Measurements from ENCODE around the gene WASF3. TPM values are rescaled to one million over a fixed set of nuclear protein-coding genes. Genes with fewer than 3 reads are reported as not detected.

Gene WASF3
- total RNA-seq, 1 donor from 2014 or later, result 11.5 TPM

DNA sequence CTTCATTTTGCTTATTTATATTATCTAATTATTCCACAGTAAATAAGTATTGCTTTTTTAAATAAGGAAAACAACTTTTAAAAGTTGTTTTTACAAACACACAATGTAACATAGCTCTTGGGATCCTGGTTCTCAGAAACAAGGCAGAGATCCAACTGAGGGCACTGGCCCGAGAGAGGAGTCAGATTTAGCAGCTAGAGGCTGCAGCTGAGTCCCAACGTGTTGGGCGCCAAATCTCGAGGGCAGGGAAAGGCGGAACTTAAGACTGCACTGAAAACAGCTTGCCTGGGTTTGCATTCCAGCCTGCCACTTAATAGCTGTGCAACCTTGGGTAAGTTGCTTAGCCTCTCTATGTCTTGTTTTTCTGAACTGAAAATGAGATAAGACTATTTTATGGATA lies 16.4 kb upstream of the WASF3 start:
- DNase-seq, result no peak
- no peak for ATAC-seq
- intact Hi-C loops (cut with micrococcal nuclease), result no loop called here

DNA sequence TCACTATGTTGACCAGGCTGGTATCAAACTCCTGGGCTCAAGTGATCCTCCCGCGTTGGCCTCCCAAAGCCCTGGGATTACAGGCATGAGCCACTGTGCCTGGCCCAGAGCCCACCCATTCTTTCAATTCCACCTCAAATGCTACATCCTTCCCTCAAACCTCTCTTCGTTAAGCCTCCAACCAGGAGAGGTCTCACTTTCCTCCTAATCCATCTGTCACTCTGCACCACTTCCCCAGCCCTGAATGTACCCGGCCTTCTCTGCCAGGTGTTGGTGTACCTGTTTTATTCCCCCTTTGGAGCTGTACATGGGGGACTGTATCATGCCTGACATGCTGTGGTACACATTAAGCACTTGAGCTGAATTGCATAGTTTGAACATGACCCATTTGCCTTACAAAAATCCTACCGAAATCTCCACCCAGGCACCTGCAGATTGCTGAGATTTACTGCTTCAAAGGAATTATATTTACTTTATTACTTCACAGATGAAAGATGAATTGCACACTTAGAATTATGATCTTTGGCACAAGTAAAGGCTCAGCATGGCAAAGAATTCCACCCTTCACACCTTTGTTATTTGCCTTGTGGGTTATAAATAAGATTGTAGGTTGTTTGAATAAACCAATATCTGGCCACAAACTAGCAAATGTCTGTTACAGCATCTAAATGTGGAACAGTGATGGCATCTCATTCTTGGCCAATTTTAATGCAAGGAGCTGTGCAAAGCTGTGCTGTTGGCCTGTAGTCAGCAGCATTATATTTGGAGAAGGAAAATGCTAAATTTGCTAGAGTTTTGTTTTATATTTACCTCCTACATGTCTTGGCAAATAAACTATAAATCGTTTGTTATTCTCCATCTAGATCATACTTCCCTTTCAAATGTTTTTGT lies 15.6 kb upstream of the WASF3 start:
- DNase-seq (no peak), ATAC-seq (no peak)
- intact Hi-C loops (cut with micrococcal nuclease), result no loop called here

DNA sequence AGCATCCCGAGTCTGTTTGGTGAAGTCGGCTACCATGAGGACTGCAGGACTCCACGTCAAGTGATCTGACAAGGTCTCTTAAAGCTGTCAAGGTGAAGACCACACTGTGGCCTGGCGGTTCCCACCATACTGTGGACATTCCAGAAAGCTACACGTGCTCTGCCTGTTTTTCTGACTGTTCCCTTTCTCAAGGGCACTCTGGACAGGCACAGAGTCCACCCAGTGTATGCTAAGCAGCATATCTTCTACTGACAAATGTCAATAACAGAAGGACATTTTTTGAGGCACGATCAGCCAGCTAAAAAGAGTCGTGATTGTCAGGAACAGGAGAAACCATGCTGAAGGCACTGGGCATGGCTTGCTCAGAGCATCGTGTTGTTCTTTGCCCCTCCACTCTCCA lies 12.8 kb upstream of the WASF3 start:
- intact Hi-C loops (cut with micrococcal nuclease), result no loop called here
- ATAC-seq (no peak), DNase-seq (no peak)

DNA sequence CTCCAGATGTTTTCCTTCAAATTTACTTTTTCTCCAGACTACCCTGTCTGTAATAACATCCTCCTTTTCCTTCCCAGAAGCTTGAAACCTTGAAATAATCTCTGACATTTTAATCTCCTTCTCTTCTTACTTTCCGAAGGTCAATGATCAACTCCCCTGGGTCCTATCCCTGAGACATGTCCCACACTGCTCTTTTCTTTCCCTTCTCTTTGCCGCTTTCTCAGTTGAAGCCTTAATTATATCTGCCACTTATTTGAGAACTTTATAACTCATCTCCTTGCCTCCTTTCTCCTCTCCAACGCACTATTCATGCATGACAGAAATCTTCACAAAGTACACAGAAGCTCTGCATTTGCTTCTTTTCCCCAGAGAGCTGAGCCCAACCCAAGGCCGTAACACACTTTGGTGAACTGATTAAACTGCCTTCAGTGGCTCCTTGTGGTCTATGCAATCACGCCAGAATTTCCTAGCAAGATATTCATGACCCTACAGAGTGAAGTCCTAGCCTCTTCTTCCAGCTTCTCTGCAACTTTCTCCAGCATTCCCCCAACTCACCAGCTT lies 9.2 kb upstream of the WASF3 start:
- peak; percentile 15 for ATAC-seq
- DNase-seq, result no peak
- intact Hi-C loops (cut with micrococcal nuclease), result no loop called here

DNA sequence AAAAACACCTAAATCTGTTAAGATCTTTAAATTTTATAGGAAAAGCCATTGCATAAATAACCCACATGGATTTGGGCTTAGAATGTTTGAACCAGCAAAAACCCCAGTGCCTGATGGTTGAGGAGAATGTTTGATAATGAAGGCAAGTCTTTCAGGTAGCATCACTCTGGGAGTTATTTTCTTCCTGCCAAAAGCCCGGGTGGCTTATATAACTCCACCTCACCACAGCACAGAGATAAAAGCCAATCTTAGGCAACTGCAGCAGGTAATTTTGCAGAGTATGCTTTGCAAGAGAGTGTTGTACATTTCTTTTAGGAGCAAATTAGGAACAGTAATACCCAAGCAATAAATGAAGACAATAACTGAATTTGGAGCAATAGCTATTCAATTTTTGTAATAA lies 7.8 kb upstream of the WASF3 start:
- no peak for DNase-seq
- no peak for ATAC-seq
- intact Hi-C loops (cut with micrococcal nuclease), result no loop called here

DNA sequence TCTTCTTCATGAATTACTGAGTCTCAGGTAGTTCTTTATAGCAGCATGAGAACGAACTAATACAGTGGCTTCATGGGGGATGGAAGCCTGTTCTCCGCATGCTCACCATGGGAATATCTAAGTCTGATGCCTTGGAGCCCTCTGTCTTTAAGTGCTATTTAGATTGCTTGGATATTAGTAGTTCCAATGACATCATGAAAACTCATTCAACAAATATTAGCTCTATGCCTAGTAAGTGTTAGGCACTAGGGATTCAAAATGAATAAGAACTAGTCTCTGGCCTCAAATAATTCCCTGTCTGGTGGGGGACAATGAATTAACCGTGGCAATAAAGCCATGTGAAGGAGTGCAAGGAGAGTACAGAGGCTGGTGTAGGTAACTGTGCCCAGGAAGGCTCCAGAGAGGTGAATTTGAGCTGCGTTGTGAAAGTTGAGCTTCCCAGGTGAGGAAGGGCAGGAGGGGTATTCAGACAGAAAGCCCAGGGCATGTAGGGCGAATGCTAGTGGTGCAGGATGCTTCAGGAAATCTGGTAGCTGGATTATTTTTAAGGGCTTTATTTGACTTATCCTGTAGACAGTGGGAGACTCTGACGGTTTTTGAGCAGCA lies 6.1 kb upstream of the WASF3 start:
- ATAC-seq (no peak), DNase-seq (no peak)
- intact Hi-C loops (cut with micrococcal nuclease), result no loop called here

DNA sequence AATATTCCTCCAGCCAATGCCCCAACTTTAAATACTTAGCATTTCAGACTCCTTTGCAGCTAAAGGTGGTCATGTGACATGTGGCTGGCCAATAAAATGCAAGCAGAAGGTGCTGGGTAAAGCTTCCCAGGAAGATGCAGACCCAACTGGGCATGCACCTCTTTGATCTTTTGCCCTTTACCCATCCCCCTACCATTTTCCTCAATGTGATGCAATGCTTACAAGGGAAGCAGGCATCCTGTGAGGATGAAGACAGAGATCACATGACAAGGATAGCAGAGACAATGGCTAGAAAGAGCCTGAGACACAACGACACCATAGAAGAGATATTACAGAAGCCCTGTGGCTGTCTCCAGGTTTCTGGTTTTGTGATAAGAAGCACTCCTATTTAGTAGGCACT lies 2.1 kb upstream of the WASF3 start:
- DNase-seq (no peak), ATAC-seq (no peak)
- intact Hi-C loops (cut with micrococcal nuclease), result no loop called here

DNA sequence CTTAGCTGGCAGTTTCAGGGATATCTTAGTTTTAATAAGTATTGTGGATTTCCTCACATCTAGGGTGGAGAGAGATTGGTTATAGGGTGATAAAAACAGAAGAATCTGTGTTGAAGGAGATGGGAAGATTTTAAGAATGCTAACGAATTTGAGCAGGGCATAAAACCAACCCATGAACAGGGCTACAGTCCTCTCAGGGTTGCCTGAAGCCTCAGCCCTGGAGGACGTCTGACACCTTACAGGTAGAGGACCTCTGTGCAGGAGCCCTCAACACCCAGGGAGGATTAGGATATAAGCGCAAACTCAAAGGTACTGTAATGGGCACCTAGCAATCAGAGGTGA lies 461 bp upstream of the WASF3 start:
- no peak for DNase-seq
- ATAC-seq, result peak; percentile 35
- intact Hi-C loops (cut with micrococcal nuclease), result no loop called here

DNA sequence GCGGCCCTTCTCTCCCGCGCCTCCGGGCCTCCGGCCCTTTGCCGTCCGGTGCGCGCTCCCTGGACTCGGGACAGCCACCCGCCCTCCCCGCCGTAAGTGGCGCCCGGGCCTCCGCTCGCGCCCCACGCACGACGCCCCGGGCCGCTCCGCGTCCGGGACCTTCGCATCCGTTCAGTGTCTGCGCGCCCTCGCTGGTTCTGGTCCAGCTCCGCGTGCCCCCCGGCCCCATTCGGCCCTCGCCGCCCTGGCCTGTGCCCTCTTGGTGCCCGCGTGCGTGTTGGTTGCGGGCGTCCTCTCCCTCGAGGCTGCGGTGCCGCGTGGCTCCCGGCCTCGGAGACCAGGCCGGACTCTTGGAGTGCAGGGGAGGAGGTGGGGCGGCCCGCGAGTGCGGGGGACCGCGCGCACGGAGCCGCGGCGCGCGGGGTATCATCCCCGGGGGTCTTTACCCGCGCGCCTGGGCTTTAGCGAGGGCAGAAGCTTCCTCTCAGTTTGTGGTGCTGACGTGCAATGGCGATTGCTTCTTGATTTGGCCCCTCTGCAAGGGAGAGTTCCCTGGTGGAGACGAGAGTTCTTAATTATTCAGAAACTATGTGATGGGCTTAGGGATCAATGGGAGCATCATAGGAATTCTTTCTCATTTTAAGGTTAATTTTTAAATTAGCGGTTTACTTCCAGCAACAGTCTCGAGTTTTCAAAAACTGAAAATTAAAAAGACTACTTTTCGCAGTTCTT lies 757 bp downstream of the WASF3 start:
- DNase-seq (peak; percentile 47), ATAC-seq (no peak)
- intact Hi-C loops (cut with micrococcal nuclease), result no loop called here

DNA sequence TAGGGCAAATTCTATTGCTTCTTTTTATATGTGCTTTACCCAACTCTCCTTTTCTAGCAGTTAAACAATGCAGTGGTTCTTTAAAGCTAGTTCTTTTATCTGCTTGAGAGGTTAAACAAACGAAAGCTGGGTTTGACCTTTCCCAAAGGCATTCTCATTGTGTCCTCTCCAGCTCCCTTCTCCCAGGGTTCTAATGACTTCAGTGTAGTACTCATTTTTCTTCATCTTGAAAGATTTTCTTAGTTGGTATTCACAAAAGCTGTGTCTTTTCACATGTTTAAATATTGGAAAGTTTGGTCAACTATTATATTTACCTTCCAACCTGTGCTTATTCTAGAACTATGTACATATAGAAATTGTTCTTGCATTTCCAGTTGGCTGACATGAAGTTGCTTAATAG lies 1.5 kb downstream of the WASF3 start:
- no peak for DNase-seq
- ATAC-seq, result no peak
- intact Hi-C loops (cut with micrococcal nuclease), result no loop called here

DNA sequence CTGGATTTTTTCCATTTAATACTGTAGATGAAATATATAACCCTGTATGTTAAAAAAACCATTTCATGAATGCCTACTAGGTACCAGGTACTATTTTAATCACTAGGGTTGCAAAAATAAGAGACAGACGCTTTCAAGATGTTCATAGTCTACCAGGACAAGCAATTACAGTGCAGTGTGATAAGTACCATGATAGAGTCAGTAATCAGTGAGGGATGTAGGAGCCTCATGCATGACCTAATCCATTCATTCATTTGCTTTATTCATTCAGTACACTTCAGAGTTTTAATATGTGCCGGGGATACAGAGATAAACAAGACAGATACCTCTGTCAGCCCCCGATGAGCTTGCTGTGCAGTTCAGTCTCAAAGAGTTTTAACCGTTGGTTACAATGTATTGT lies 3.0 kb downstream of the WASF3 start:
- ATAC-seq, result no peak
- intact Hi-C loops (cut with micrococcal nuclease), result no loop called here

DNA sequence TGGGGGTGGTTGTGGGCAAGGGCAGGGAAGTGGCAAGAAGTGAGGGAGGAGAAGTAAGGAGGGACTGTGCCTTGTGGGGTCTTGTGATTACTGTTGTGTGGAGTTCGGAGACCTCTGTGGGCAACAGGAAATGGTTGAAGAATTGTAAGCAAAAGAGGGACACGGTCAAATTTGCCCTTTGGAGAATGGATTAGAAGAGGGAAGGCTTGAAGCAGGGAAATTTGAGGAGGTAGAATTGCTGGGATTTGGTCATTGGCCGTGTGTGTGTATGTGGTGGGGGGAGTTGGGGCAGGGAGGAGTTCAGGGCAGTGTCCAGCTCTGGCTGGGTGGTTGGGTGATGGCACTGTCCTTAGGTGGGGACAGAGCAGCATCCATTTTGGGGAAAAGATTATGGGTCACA lies 3.6 kb downstream of the WASF3 start:
- ATAC-seq (no peak), DNase-seq (no peak)
- intact Hi-C loops (cut with micrococcal nuclease), result no loop called here

More for the DNA sequence above, 3.0 kb downstream of the WASF3 start:
- DNase-seq, result no peak

DNA sequence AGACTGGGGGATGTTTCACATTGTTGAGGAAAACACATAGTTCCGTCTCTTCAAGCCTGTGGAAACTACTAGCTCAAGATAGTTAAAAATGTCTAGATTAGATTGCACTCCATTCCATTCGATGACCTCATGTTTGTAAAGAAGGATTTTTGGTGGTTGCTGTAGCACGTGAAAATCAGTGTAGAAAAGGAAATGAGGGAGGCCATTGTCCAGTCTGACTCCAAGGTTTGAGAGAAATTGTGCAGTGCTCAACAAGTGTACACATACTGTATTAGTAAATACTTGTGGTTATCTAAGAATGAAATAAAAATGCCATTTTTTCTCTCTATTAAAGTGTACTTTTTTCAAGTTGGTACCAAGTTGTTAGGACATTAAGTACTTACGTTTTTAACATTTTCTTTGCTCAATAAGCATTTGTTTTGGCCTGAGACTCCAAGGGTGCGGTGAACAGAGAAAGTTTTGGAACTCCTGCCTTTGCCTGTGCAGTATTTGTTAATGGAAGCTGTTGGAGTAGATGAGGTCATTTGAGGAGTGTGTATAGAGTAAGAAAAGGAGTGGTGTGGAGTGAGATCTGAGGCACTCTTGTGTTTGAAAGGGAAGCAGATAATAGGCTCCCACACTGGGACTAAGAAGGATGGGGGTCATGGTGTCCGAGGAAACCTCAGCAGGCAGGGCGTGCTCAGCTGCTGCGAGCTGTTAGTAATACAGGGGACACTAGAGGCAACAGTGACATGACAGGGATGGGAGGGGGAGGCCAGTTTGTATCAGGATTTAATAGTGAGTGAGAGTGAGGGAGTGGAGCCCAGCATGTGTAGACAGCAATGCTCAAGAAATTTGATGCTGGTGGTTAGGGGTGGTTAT lies 4.4 kb downstream of the WASF3 start:
- peak; percentile 6 for ATAC-seq
- no peak for DNase-seq
- intact Hi-C loops (cut with micrococcal nuclease), result no loop called here

DNA sequence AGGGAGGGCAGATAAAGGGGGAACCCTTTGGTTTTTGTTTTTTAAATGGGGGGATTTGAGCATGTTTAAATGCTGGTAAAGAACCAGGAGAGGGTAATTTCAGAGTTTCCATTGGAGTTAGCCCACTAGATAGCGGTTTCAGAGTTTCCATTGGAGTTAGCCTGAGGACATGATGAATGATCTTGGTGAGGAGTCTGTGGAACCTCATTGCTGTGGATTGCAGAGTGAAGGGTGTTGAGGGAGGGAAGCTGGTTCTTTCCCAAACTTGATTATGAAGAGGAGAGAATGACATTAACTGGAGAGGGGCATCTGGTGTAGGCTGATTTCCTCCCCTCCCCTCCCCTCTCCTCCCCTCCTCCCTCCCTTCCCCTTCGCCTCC lies 5.0 kb downstream of the WASF3 start:
- DNase-seq (no peak), ATAC-seq (no peak)
- intact Hi-C loops (cut with micrococcal nuclease), result no loop called here

DNA sequence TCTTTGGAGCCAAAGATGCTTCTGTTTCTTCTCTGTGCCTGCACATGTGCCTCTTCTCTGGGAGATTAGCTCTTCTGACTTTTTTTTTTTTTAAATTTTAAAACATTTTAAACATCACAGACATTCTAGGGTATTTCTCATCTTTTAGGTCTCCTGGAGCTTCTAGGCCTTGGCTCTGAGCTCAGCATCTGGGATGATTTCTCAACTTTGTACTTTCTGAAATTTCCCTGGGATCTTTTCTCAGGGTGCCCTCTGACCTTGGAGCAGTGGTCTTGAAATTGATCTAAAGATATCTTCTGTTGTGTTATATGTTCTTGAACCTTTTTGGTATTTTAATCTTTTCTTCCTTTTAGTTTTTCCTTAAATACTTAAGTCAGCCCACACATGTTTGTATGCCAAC lies 6.2 kb downstream of the WASF3 start:
- intact Hi-C loops (cut with micrococcal nuclease), result no loop called here
- no peak for DNase-seq
- peak; percentile 29 for ATAC-seq

DNA sequence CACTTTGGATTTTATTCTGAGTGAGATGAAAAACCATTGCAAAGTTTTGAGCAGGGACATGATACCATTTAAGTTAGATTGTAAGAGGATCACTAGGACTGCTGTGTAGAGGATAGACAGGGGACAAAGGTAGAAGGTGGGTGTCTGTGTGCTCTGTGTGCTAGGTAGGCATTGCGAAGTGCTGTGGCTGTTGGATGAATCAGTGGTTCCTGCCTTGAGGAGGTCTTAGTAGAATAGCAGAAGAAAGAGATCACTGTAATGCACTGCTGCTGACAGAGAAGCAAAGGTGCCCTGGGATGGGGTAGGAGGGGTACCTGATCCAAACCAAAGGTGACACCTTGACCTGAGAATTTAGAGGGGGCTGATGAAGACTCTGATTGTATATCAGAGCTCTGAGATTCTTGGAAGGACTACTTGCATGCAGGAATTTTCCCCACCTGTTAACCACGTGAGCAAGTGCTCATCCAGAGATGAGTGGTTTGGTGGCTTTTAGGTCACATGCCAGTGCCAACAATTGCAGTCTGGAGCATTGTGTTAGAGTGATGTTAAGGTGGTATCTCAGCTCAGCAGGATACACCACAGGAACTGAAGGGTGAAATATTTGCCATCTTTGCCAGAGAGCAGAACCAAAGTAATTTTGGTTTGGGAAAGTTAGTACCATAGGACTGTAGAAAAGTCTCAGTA lies 10.8 kb downstream of the WASF3 start:
- no peak for DNase-seq
- ATAC-seq, result no peak
- intact Hi-C loops (cut with micrococcal nuclease), result no loop called here

DNA sequence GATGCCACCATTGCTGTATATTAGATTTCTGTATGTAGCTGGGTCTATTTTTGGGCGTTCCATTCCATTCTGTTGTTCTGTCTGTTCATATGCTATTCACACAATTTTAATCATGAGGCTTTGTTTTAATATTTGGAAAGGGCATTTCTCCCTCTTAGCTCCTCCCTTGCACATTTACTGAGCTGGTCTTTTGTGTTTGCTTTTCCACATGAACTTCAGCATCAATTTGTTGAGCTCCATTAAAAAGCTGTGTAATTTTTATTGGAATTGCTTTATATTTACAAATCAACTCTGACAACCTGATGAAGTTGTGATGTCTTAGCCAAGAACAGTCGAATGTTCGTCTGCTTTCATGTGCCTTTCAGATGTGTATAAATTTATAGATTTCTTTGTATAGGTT lies 14.0 kb downstream of the WASF3 start:
- DNase-seq (no peak), ATAC-seq (no peak)
- intact Hi-C loops (cut with micrococcal nuclease), result no loop called here

DNA sequence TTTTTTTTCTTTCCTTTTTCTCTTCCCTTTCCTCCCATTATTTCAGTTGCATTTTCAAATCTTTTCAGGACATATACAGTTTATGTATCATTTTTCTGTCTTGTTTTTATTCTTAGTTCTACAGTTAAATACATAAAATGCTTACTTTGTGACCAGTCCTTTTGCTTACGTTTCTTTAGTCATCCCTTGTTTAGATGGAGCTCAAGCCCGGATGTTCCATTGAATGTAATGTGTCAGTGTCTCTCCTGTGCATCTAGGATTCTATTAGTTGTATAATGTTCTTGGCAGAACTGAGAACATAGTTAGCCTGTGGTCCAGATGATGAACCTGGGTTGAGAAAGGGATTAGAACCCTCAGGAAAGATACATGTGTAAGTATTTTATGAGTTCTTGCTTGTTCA lies 17.8 kb downstream of the WASF3 start:
- no peak for DNase-seq
- ATAC-seq, result no peak
- intact Hi-C loops (cut with micrococcal nuclease), result no loop called here

DNA sequence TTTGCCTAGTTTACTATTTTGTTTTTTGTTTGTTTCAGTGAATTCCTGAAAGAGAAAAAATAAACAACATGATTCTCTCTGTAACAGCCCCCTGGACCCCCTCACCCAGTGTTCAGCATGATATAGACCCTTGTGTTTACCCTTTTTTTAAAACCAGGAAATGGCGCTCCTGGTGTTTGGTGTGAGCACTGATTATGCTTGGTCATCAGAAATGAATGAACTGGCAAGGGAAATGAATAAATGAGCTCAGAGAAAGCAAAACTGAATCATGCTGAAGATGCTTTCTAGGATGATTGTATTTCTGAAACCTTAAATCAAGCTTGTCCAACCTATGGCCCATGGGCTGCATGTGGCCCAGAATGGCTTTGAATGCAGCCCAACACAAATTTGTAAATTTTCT lies 22.1 kb downstream of the WASF3 start:
- ATAC-seq, result no peak
- DNase-seq, result no peak
- intact Hi-C loops (cut with micrococcal nuclease), result no loop called here

Measured in left ventricle myocardium superior (tissue), 1 donor.